Peyer's patch (tissue), 4 donors: Measurements from ENCODE around the gene LRRC57. TPM values are rescaled to one million over a fixed set of nuclear protein-coding genes. Genes with fewer than 3 reads are reported as not detected.
"Not testable (repeated sequence)": the region's sequence is repeated elsewhere in the genome, so short reads cannot be mapped to it uniquely, and the experiment has no call there.

Source experiments
- DNase-seq, 3 donors: peaks; one replicate each; pipeline ENCODE4 v3.0.0-alpha.2; 2017 to 2019
- H3K27ac ChIP-seq, 4 donors: fragments of 200-600 bp; sonication (generic); one replicate each; pipeline ENCODE4 v1.5.1; 2016 to 2019
- H3K27me3 ChIP-seq, 2 donors: fragments of 200-600 bp; sonication (generic); one replicate each; pipeline ENCODE4 v1.5.1; 2019
- H3K36me3 ChIP-seq, 3 donors: fragments of 200-600 bp; sonication (generic); one replicate each; pipeline ENCODE4 v1.5.1; 2016 to 2019
- H3K4me1 ChIP-seq, 4 donors: fragments of 200-600 bp; sonication (generic); one replicate each; pipeline ENCODE4 v1.5.1; 2016 to 2019
- H3K4me3 ChIP-seq, 4 donors: fragments of 200-600 bp; sonication (generic); 1 replicate in 3 of 4; 2 replicates in 1 of 4; pipeline ENCODE4 v1.5.1; 2016 to 2019; ENCODE audit warnings: mild to moderate bottlenecking in 1 of 4
- H3K9me3 ChIP-seq, 4 donors: fragments of 200-600 bp; sonication (generic); one replicate each; pipeline ENCODE4 v1.5.1; 2016 to 2019; ENCODE audit warnings: mild to moderate bottlenecking in 1 of 4
- CTCF ChIP-seq, 6 experiments: fragments of 450-650 bp in 4 of 6; fragments of 200-600 bp in 2 of 6; sonication (generic) in 1 of 6; IDR thresholded peaks; one replicate each; pipeline ENCODE4 v1.5.1; 2017 to 2019; ENCODE audit warnings: antibody characterized with exemption in 6 of 6, mild to moderate bottlenecking in 3 of 6, moderate library complexity in 1 of 6
- POLR2A ChIP-seq, 2 donors: fragments of 450-650 bp; IDR thresholded peaks; one replicate each; pipeline ENCODE4 v1.5.1; 2017; ENCODE audit warnings: antibody characterized with exemption in 2 of 2, mild to moderate bottlenecking in 2 of 2, moderate library complexity in 2 of 2
- total RNA-seq, 4 donors: library from RNA; depleted of rRNA; stranded (reverse); fragments of >200 nt; gene quantifications; one replicate each; pipeline ENCODE4 v1.1.0, GENCODE V29; 2016

LRRC57 gene
- total RNA-seq, 4 donors from 2014 or later = 22.4 to 38.1 (median 33.1) TPM

- TF ChIP-seq POLR2A (IDR thresholded peaks at IDR 0.05) = no peak
- Histone ChIP-seq H3K27me3 (no peaks in the 10 kb centered on the region), H3K4me1 (no peaks in the 10 kb centered on the region), H3K4me3 (no peak overlapping the region), H3K9me3 (no peaks in the 10 kb centered on the region), H3K27ac (no peak overlapping the region), H3K36me3 (peaks cover 0 to 48% (median 0%) of the 10 kb centered on the region in 3 donors)
- DNase-seq = no peak
These were observed 10.1 kb upstream of the LRRC57 start for GRCh38 chr15:42558739-42559138.

GRCh38 chr15:42556550-42557207 lies 8.1 kb upstream of the LRRC57 start:
- not testable (repeated sequence) for H3K4me3 ChIP-seq, H3K4me1 ChIP-seq, H3K9me3 ChIP-seq, DNase-seq, H3K27ac ChIP-seq, H3K27me3 ChIP-seq
- H3K36me3 ChIP-seq = peaks cover 0 to 31% (median 0%) of the 10 kb centered on the region in 3 donors

GRCh38 chr15:42553554-42553953 lies 5.0 kb upstream of the LRRC57 start:
- TF ChIP-seq CTCF (IDR thresholded peaks at IDR 0.05) = no peak
- TF ChIP-seq POLR2A (IDR thresholded peaks at IDR 0.05) = no peak
- no peak overlapping the region for H3K27ac ChIP-seq
- no peaks in the 10 kb centered on the region for H3K27me3 ChIP-seq
- no peaks in the 10 kb centered on the region for H3K9me3 ChIP-seq
- H3K4me1 ChIP-seq = peaks cover 0 to 8% (median 0%) of the 10 kb centered on the region in 4 donors
- peaks cover 0 to 6% (median 0%) of the 10 kb centered on the region in 3 donors for H3K36me3 ChIP-seq
- no peak for DNase-seq
- no peak overlapping the region for H3K4me3 ChIP-seq

- H3K4me3 ChIP-seq = peak overlapping the region in 3 of 4 donors; percentile 94 to 99 (median 94)
- no peaks in the 10 kb centered on the region for H3K9me3 ChIP-seq
- peaks cover 0 to 28% (median 6%) of the 10 kb centered on the region in 4 donors for H3K4me1 ChIP-seq
- no peak for TF ChIP-seq POLR2A (IDR thresholded peaks at IDR 0.05)
- no peak for TF ChIP-seq CTCF (IDR thresholded peaks at IDR 0.05)
- DNase-seq = no peak
- H3K27me3 ChIP-seq = no peaks in the 10 kb centered on the region
- peaks cover 0 to 7% (median 0%) of the 10 kb centered on the region in 3 donors for H3K36me3 ChIP-seq
- H3K27ac ChIP-seq = no peak overlapping the region
These were observed 1.3 kb upstream of the LRRC57 start for GRCh38 chr15:42549741-42550392.

GRCh38 chr15:42549032-42549491 lies 469 bp upstream of the LRRC57 start:
- peaks cover 0 to 28% (median 6%) of the 10 kb centered on the region in 4 donors for H3K4me1 ChIP-seq
- H3K27ac ChIP-seq = peak overlapping the region; percentile 79 to 93 (median 92)
- no peak for DNase-seq
- peaks cover 0 to 15% (median 0%) of the 10 kb centered on the region in 3 donors for H3K36me3 ChIP-seq
- TF ChIP-seq POLR2A (IDR thresholded peaks at IDR 0.05) (no peak), CTCF (IDR thresholded peaks at IDR 0.05) (no peak)
- H3K4me3 ChIP-seq = peak overlapping the region; percentile 67 to 99 (median 94)
- no peaks in the 10 kb centered on the region for H3K9me3 ChIP-seq
- no peaks in the 10 kb centered on the region for H3K27me3 ChIP-seq

GRCh38 chr15:42547918-42548248 lies 710 bp downstream of the LRRC57 start:
- DNase-seq = no peak
- H3K27ac ChIP-seq = peak overlapping the region; percentile 79 to 93 (median 92)
- peaks cover 0 to 28% (median 6%) of the 10 kb centered on the region in 4 donors for H3K4me1 ChIP-seq
- TF ChIP-seq POLR2A (IDR thresholded peaks at IDR 0.05) (no peak), CTCF (IDR thresholded peaks at IDR 0.05) (no peak)
- H3K36me3 ChIP-seq = peaks cover 0 to 27% (median 0%) of the 10 kb centered on the region in 3 donors
- H3K4me3 ChIP-seq = peak overlapping the region; percentile 67 to 99 (median 94)
- H3K27me3 ChIP-seq = no peaks in the 10 kb centered on the region
- H3K9me3 ChIP-seq = no peaks in the 10 kb centered on the region
